NCI-H510A (cell line): Measurements from ENCODE around the gene RNF148.
"Not testable (repeated sequence)": the region's sequence is repeated elsewhere in the genome, so short reads cannot be mapped to it uniquely, and the experiment has no call there.

Source experiments
- DNase-seq: peaks from one replicate; lab custom pipeline; 2025; lab: John Stamatoyannopoulos, UW

Gene RNF148

GRCh38 chr7:122689346-122690109 is 13.2 kb downstream of the RNF148 start:
- DNase-seq = no peak

- no peak for DNase-seq
These were observed 14.2 kb downstream of the RNF148 start for GRCh38 chr7:122688400-122688998.

GRCh38 chr7:122686360-122686878 is 16.3 kb downstream of the RNF148 start:
- DNase-seq = no peak

GRCh38 chr7:122684504-122684903 is 18.2 kb downstream of the RNF148 start:
- DNase-seq = no peak

GRCh38 chr7:122682815-122683550 is 19.7 kb downstream of the RNF148 start:
- no peak for DNase-seq

- not testable (repeated sequence) for DNase-seq
These were observed 21.5 kb downstream of the RNF148 start for GRCh38 chr7:122681186-122681585.

- no peak for DNase-seq
These were observed 22.9 kb downstream of the RNF148 start for GRCh38 chr7:122679813-122680212.

- DNase-seq = peak; percentile 37
These were observed 23.4 kb downstream of the RNF148 start for GRCh38 chr7:122679269-122679709.

GRCh38 chr7:122677149-122677548 is 25.6 kb downstream of the RNF148 start:
- no peak for DNase-seq

GRCh38 chr7:122676466-122676865 is 26.3 kb downstream of the RNF148 start:
- DNase-seq = peak; percentile 69

- no peak for DNase-seq
These were observed 27.1 kb downstream of the RNF148 start for GRCh38 chr7:122675621-122676020.

- DNase-seq = no peak
These were observed 27.7 kb downstream of the RNF148 start for GRCh38 chr7:122675011-122675410.

- no peak for DNase-seq
These were observed 28.2 kb downstream of the RNF148 start for GRCh38 chr7:122674502-122674901.

GRCh38 chr7:122673951-122674350 is 28.8 kb downstream of the RNF148 start:
- no peak for DNase-seq

GRCh38 chr7:122672536-122672935 is 30.2 kb downstream of the RNF148 start:
- DNase-seq = no peak

- DNase-seq = no peak
These were observed 39.0 kb downstream of the RNF148 start for GRCh38 chr7:122663733-122664132.

- DNase-seq = no peak
These were observed 43.9 kb downstream of the RNF148 start for GRCh38 chr7:122658856-122659255.

- no peak for DNase-seq
These were observed 49.0 kb downstream of the RNF148 start for GRCh38 chr7:122653685-122654084.

GRCh38 chr7:122652876-122653275 is 49.8 kb downstream of the RNF148 start:
- no peak for DNase-seq
